Caco-2 (cell line): Measurements from ENCODE around the gene FADS3. TPM values are rescaled to one million over a fixed set of nuclear protein-coding genes. Genes with fewer than 3 reads are reported as not detected.

Experiments
- BruUV-seq: library from RNA; stranded (reverse); fragments of 400-500 nt; replicated peaks from 2 replicates; lab custom pipeline; 2021; lab: Mats Ljungman, UMichigan
- CTCF ChIA-PET: fragments of 300-600 bp; sonication (Branson Sonifier 250); formaldehyde crosslinking; loops from one replicate; lab custom pipeline; 2022; ENCODE audit warnings: antibody characterized with exemption; lab: Charles Lee
- POLR2A ChIA-PET: fragments of 300-600 bp; sonication (Branson Sonifier 250); formaldehyde crosslinking; loops from one replicate; lab custom pipeline; 2022; ENCODE audit warnings: antibody characterized with exemption; lab: Charles Lee
- DNase-seq, 2 experiments: peaks; one replicate each; pipeline versions ENCODE4 v3.0.0 to v3.0.0-alpha.2; 2020 to 2022
- H3K27me3 ChIP-seq: replicated peaks from 2 replicates; pipeline ENCODE4 v1.6.0; 2011; ENCODE audit warnings: low read length; ENCODE audit not compliant: control insufficient read depth, insufficient read depth
- H3K36me3 ChIP-seq: 2 replicates; pipeline ENCODE4 v1.5.1; 2011; ENCODE audit warnings: low read length; ENCODE audit not compliant: control insufficient read depth, insufficient read depth
- H3K4me1 ChIP-seq: fragments of 250-450 bp; sonication (Bioruptor Pico); 2 replicates; pipeline ENCODE4 v1.5.1; 2020; ENCODE audit warnings: mild to moderate bottlenecking
- H3K4me3 ChIP-seq: 2 replicates; pipeline ENCODE4 v1.5.1; 2011; ENCODE audit warnings: low read depth, mild to moderate bottlenecking, control low read depth, low read length
- H3K9me3 ChIP-seq: fragments of 250-450 bp; sonication (Bioruptor Pico); 2 replicates; pipeline ENCODE4 v1.5.1; 2020; ENCODE audit warnings: mild to moderate bottlenecking, moderate library complexity
- H3K27ac Mint-ChIP-seq: one replicate; pipeline ENCODE4 v1.8.0; 2022; ENCODE audit warnings: mixed read lengths; ENCODE audit not compliant: unreplicated experiment
- H3K27me3 Mint-ChIP-seq: one replicate; pipeline ENCODE4 v1.8.0; 2022; ENCODE audit warnings: mixed read lengths; ENCODE audit not compliant: insufficient read depth, unreplicated experiment
- H3K36me3 Mint-ChIP-seq: one replicate; pipeline ENCODE4 v1.8.0; 2022; ENCODE audit warnings: mild to moderate bottlenecking, mixed read lengths; ENCODE audit not compliant: insufficient read depth, unreplicated experiment
- H3K4me1 Mint-ChIP-seq: one replicate; pipeline ENCODE4 v1.8.0; 2022; ENCODE audit warnings: low read depth, mixed read lengths; ENCODE audit not compliant: unreplicated experiment
- H3K4me3 Mint-ChIP-seq: one replicate; pipeline ENCODE4 v1.8.0; 2022; ENCODE audit warnings: mild to moderate bottlenecking, moderate library complexity, mixed read lengths; ENCODE audit not compliant: unreplicated experiment
- H3K9me3 Mint-ChIP-seq: one replicate; pipeline ENCODE4 v1.8.0; 2022; ENCODE audit warnings: mixed read lengths; ENCODE audit not compliant: unreplicated experiment
- intact Hi-C: fragments of 100-400 bp; cut with micrococcal nuclease; formaldehyde crosslinking; loops from one replicate; pipeline ENCODE4 v1.10.0; 2022; ENCODE audit not compliant: unreplicated experiment
- total RNA-seq: library from RNA; stranded (reverse); gene quantifications from 2 replicates; pipeline ENCODE4 v1.2.3, GENCODE V29; 2022
- TF ChIP-seq, protein P1 (sequence below), 2 experiments: fragments of 200-600 bp in 1 of 2; IDR thresholded peaks; 1 replicate in 1 of 2; 2 replicates in 1 of 2; pipeline versions ENCODE4 v1.5.1 to v1.8.0; 2011 to 2022; ENCODE audit warnings: antibody characterized with exemption in 1 of 2, control low read depth in 1 of 2, inconsistent platforms in 1 of 2, low read depth in 1 of 2, low read length in 1 of 2, mild to moderate bottlenecking in 1 of 2, moderate library complexity in 1 of 2; ENCODE audit not compliant: insufficient read depth in 1 of 2, severe bottlenecking in 1 of 2, unreplicated experiment in 1 of 2

Gene FADS3
- total RNA-seq, 1 experiment from 2014 or later = 32.7 TPM

- BruUV-seq = no TSS peak
These were observed 37.6 kb downstream of the FADS3 start for GRCh38 chr11:61853698-61854169.

GRCh38 chr11:61851900-61852295, 39.4 kb downstream of the FADS3 start:
- H3K9me3 Mint-ChIP-seq = no peaks in the 10 kb centered on the region
- DNase-seq = no peak
- Histone ChIP-seq H3K4me1 (no peaks in the 10 kb centered on the region), H3K9me3 (no peaks in the 10 kb centered on the region), H3K4me3 (no peak overlapping the region), H3K27me3 (no peaks in the 10 kb centered on the region), H3K36me3 (peaks cover 1% of the 10 kb centered on the region; the same call in 1 of the 2 replicates)
- H3K27me3 Mint-ChIP-seq = no peaks in the 10 kb centered on the region
- H3K4me1 Mint-ChIP-seq = no peaks in the 10 kb centered on the region
- H3K4me3 Mint-ChIP-seq = no peak overlapping the region
- CTCF ChIA-PET = no interaction called here
- no peak overlapping the region for H3K27ac Mint-ChIP-seq
- intact Hi-C loops = no loop called here
- TF ChIP-seq, protein P1, sequence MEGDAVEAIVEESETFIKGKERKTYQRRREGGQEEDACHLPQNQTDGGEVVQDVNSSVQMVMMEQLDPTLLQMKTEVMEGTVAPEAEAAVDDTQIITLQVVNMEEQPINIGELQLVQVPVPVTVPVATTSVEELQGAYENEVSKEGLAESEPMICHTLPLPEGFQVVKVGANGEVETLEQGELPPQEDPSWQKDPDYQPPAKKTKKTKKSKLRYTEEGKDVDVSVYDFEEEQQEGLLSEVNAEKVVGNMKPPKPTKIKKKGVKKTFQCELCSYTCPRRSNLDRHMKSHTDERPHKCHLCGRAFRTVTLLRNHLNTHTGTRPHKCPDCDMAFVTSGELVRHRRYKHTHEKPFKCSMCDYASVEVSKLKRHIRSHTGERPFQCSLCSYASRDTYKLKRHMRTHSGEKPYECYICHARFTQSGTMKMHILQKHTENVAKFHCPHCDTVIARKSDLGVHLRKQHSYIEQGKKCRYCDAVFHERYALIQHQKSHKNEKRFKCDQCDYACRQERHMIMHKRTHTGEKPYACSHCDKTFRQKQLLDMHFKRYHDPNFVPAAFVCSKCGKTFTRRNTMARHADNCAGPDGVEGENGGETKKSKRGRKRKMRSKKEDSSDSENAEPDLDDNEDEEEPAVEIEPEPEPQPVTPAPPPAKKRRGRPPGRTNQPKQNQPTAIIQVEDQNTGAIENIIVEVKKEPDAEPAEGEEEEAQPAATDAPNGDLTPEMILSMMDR (IDR thresholded peaks at IDR 0.05; ENCODE audit: insufficient read depth in 1 of 2, low read depth in 1 of 2, low read length in 1 of 2, severe bottlenecking in 1 of 2, unreplicated experiment in 1 of 2) = no peak
- H3K36me3 Mint-ChIP-seq = no peaks in the 10 kb centered on the region
- POLR2A ChIA-PET = no interaction called here
- BruUV-seq = no TSS peak

More at GRCh38 chr11:61853698-61854169, 37.6 kb downstream of the FADS3 start:
- intact Hi-C loops = no loop called here
- TF ChIP-seq, protein P1 (IDR thresholded peaks at IDR 0.05; ENCODE audit: insufficient read depth in 1 of 2, low read depth in 1 of 2, low read length in 1 of 2, severe bottlenecking in 1 of 2, unreplicated experiment in 1 of 2) = no peak
- Histone ChIP-seq H3K27me3 (no peaks in the 10 kb centered on the region), H3K4me3 (no peak overlapping the region), H3K9me3 (no peaks in the 10 kb centered on the region), H3K4me1 (no peaks in the 10 kb centered on the region), H3K36me3 (no peaks in the 10 kb centered on the region)
- POLR2A ChIA-PET = no interaction called here
- CTCF ChIA-PET = no interaction called here
- no peaks in the 10 kb centered on the region for H3K4me1 Mint-ChIP-seq
- H3K4me3 Mint-ChIP-seq = no peak overlapping the region
- H3K27ac Mint-ChIP-seq = no peak overlapping the region
- no peaks in the 10 kb centered on the region for H3K27me3 Mint-ChIP-seq
- no peaks in the 10 kb centered on the region for H3K36me3 Mint-ChIP-seq
- DNase-seq = no peak
- no peaks in the 10 kb centered on the region for H3K9me3 Mint-ChIP-seq

- intact Hi-C loops = no loop called here
- H3K36me3 ChIP-seq = peaks cover 1% of the 10 kb centered on the region; the same call in 1 of the 2 replicates
- POLR2A ChIA-PET = no interaction called here
- no peaks in the 10 kb centered on the region for H3K36me3 Mint-ChIP-seq
- TF ChIP-seq, protein P1 (IDR thresholded peaks at IDR 0.05; ENCODE audit: insufficient read depth in 1 of 2, low read depth in 1 of 2, low read length in 1 of 2, severe bottlenecking in 1 of 2, unreplicated experiment in 1 of 2) = no peak
- no peak overlapping the region for H3K4me3 ChIP-seq
- CTCF ChIA-PET = interaction anchor here (1.1 kb wide), 1 partner anchor 47 kb away, joined by 3 read pairs; no protein-coding TSS in a partner anchor
- H3K4me1 ChIP-seq = no peaks in the 10 kb centered on the region
- H3K27me3 Mint-ChIP-seq = no peaks in the 10 kb centered on the region
- H3K4me3 Mint-ChIP-seq = no peak overlapping the region
- H3K27me3 ChIP-seq = no peaks in the 10 kb centered on the region
- no peaks in the 10 kb centered on the region for H3K9me3 Mint-ChIP-seq
- no peaks in the 10 kb centered on the region for H3K4me1 Mint-ChIP-seq
- no peaks in the 10 kb centered on the region for H3K9me3 ChIP-seq
- DNase-seq = no peak
- H3K27ac Mint-ChIP-seq = no peak overlapping the region
- BruUV-seq = no TSS peak
These were observed 40.0 kb downstream of the FADS3 start for GRCh38 chr11:61851113-61851899.
